Measurements from ENCODE around the gene NCAM2.

NCAM2 gene

DNA sequence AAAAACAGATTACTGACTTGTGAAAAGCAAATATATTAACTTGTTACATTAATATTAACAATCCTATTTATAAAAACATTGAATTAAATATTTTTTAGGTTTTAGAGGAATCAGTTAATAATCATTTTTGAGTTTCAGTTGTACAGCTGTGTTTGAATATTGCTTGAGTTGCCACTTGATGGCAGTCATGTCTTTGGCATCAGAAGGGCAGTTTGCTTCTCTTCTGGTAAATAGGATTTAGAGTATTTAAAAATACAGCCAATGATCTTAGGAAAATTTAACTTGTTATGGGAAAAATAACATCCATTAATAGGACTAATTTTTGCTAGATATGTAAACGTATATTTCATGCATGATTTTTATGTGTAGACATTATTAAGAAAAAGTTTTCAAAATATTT lies 234.1 kb downstream of the NCAM2 start:
- no peaks in the 10 kb centered on the region for H3K27me3 ChIP-seq (ENCODE audit: insufficient read depth, low read length)
- no peaks in the 10 kb centered on the region for H3K79me2 ChIP-seq (ENCODE audit: insufficient read depth, low read length)
- H3K36me3 ChIP-seq (ENCODE audit: insufficient read depth, low read length) = no peaks in the 10 kb centered on the region
- no peak overlapping the region for H2AFZ ChIP-seq (ENCODE audit: low read length)
- no peak for TF ChIP-seq EZH2 (IDR thresholded peaks at IDR 0.05; ENCODE audit: borderline replicate concordance, low read length)
- TF ChIP-seq, protein P1, sequence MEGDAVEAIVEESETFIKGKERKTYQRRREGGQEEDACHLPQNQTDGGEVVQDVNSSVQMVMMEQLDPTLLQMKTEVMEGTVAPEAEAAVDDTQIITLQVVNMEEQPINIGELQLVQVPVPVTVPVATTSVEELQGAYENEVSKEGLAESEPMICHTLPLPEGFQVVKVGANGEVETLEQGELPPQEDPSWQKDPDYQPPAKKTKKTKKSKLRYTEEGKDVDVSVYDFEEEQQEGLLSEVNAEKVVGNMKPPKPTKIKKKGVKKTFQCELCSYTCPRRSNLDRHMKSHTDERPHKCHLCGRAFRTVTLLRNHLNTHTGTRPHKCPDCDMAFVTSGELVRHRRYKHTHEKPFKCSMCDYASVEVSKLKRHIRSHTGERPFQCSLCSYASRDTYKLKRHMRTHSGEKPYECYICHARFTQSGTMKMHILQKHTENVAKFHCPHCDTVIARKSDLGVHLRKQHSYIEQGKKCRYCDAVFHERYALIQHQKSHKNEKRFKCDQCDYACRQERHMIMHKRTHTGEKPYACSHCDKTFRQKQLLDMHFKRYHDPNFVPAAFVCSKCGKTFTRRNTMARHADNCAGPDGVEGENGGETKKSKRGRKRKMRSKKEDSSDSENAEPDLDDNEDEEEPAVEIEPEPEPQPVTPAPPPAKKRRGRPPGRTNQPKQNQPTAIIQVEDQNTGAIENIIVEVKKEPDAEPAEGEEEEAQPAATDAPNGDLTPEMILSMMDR (IDR thresholded peaks at IDR 0.05; ENCODE audit: low read length) = peak; percentile 36; the same call in 1 of the 2 replicates
- no peaks in the 10 kb centered on the region for H3K4me1 ChIP-seq (ENCODE audit: insufficient read depth, low read length, severe bottlenecking)
- H3K9me2 ChIP-seq (ENCODE audit: low read depth, low read length) = no peaks in the 10 kb centered on the region; the same call in 1 of the 2 replicates
- no peaks in the 10 kb centered on the region for H3F3A ChIP-seq (ENCODE audit: insufficient read depth, low read length)
- H3K27ac ChIP-seq (ENCODE audit: low read depth, low read length, poor library complexity, severe bottlenecking) = no peak overlapping the region
- no peak overlapping the region for H3K4me2 ChIP-seq (ENCODE audit: low read length)
- no peak overlapping the region for H3K4me3 ChIP-seq (ENCODE audit: low read depth, low read length, poor library complexity, severe bottlenecking)
- no peak overlapping the region for H3K9ac ChIP-seq (ENCODE audit: low read length)
- H4K20me1 ChIP-seq (ENCODE audit: insufficient read depth, low read length) = no peaks in the 10 kb centered on the region
- no peaks in the 10 kb centered on the region for H3K9me3 ChIP-seq (ENCODE audit: low read length)

DNA sequence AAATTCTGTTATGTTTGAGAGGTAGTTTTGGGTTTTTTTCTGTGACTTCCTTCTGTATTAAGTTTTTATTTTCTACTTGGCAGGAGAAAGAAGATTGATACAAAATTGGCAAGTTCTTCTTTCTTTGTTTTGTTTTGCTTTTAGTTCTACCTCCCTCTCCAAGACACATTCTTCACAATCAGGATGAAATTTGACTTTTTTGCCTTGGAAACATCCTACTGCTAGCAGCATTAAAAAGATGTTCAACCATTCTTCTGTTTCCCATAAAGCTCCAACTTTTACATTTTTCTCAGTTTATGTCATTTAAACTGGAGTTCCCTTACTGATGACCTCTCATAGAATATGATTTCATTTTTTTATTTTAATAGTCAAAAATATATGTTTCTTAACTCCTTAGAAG lies 234.8 kb downstream of the NCAM2 start:
- TF ChIP-seq, protein P1 (IDR thresholded peaks at IDR 0.05; ENCODE audit: low read length) = no peak
- TF ChIP-seq EZH2 (IDR thresholded peaks at IDR 0.05; ENCODE audit: borderline replicate concordance, low read length) = no peak
- Histone ChIP-seq H3K4me3 (ENCODE audit: low read depth, low read length, poor library complexity, severe bottlenecking) (no peak overlapping the region), H3K9ac (ENCODE audit: low read length) (no peak overlapping the region), H3K4me2 (ENCODE audit: low read length) (no peak overlapping the region), H3K27ac (ENCODE audit: low read depth, low read length, poor library complexity, severe bottlenecking) (no peak overlapping the region), H3K4me1 (ENCODE audit: insufficient read depth, low read length, severe bottlenecking) (no peaks in the 10 kb centered on the region), H3K9me3 (ENCODE audit: low read length) (no peaks in the 10 kb centered on the region), H3K9me2 (ENCODE audit: low read depth, low read length) (no peaks in the 10 kb centered on the region; the same call in 1 of the 2 replicates), H3F3A (ENCODE audit: insufficient read depth, low read length) (no peaks in the 10 kb centered on the region), H3K36me3 (ENCODE audit: insufficient read depth, low read length) (no peaks in the 10 kb centered on the region), H3K27me3 (ENCODE audit: insufficient read depth, low read length) (no peaks in the 10 kb centered on the region), H3K79me2 (ENCODE audit: insufficient read depth, low read length) (no peaks in the 10 kb centered on the region), H2AFZ (ENCODE audit: low read length) (no peak overlapping the region), H4K20me1 (ENCODE audit: insufficient read depth, low read length) (no peaks in the 10 kb centered on the region)

GRCh38 chr21:21236996-21237395 lies 238.8 kb downstream of the NCAM2 start:
- no peaks in the 10 kb centered on the region for H3K27me3 ChIP-seq (ENCODE audit: insufficient read depth, low read length)
- no peaks in the 10 kb centered on the region for H4K20me1 ChIP-seq (ENCODE audit: insufficient read depth, low read length)
- no peak overlapping the region for H3K4me2 ChIP-seq (ENCODE audit: low read length)
- H3K4me1 ChIP-seq (ENCODE audit: insufficient read depth, low read length, severe bottlenecking) = no peaks in the 10 kb centered on the region
- H3F3A ChIP-seq (ENCODE audit: insufficient read depth, low read length) = no peaks in the 10 kb centered on the region
- no peak overlapping the region for H3K27ac ChIP-seq (ENCODE audit: low read depth, low read length, poor library complexity, severe bottlenecking)
- no peaks in the 10 kb centered on the region for H3K36me3 ChIP-seq (ENCODE audit: insufficient read depth, low read length)
- no peak overlapping the region for H3K4me3 ChIP-seq (ENCODE audit: low read depth, low read length, poor library complexity, severe bottlenecking)
- no peaks in the 10 kb centered on the region for H3K79me2 ChIP-seq (ENCODE audit: insufficient read depth, low read length)
- no peaks in the 10 kb centered on the region for H3K9me2 ChIP-seq (ENCODE audit: low read depth, low read length)
- TF ChIP-seq, protein P1 (IDR thresholded peaks at IDR 0.05; ENCODE audit: low read length) = no peak
- TF ChIP-seq EZH2 (IDR thresholded peaks at IDR 0.05; ENCODE audit: borderline replicate concordance, low read length) = no peak
- H3K9me3 ChIP-seq (ENCODE audit: low read length) = no peaks in the 10 kb centered on the region
- H2AFZ ChIP-seq (ENCODE audit: low read length) = no peak overlapping the region
- no peak overlapping the region for H3K9ac ChIP-seq (ENCODE audit: low read length)

Measured in OCI-LY1 (cell line).